ENCODE measurements around the gene CFDP1. TPM values are rescaled to one million over a fixed set of nuclear protein-coding genes. Genes with fewer than 3 reads are reported as not detected.

Gene CFDP1
- total RNA-seq, 1 experiment from 2014 or later: 77.6 TPM

GRCh38 chr16:75250089-75250808 lies 183.1 kb downstream of the CFDP1 start:
- 0 out of 2 replicates have a peak, but pooled peaks cover 3% of the 10 kb centered on the region for H3K36me3 ChIP-seq (ENCODE audit: control insufficient read depth, insufficient read depth, low read length)
- TF ChIP-seq, protein P1, sequence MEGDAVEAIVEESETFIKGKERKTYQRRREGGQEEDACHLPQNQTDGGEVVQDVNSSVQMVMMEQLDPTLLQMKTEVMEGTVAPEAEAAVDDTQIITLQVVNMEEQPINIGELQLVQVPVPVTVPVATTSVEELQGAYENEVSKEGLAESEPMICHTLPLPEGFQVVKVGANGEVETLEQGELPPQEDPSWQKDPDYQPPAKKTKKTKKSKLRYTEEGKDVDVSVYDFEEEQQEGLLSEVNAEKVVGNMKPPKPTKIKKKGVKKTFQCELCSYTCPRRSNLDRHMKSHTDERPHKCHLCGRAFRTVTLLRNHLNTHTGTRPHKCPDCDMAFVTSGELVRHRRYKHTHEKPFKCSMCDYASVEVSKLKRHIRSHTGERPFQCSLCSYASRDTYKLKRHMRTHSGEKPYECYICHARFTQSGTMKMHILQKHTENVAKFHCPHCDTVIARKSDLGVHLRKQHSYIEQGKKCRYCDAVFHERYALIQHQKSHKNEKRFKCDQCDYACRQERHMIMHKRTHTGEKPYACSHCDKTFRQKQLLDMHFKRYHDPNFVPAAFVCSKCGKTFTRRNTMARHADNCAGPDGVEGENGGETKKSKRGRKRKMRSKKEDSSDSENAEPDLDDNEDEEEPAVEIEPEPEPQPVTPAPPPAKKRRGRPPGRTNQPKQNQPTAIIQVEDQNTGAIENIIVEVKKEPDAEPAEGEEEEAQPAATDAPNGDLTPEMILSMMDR (IDR thresholded peaks at IDR 0.05; ENCODE audit: insufficient read depth in 1 of 2, low read depth in 1 of 2, low read length in 1 of 2, severe bottlenecking in 1 of 2, unreplicated experiment in 1 of 2): no peak
- peak overlapping the region; percentile 96 for H3K4me3 ChIP-seq (ENCODE audit: low read depth, low read length)
- H3K4me1 ChIP-seq: peaks cover 80% of the 10 kb centered on the region
- H3K27me3 Mint-ChIP-seq (ENCODE audit: insufficient read depth, unreplicated experiment): no peaks in the 10 kb centered on the region
- H3K4me3 Mint-ChIP-seq (ENCODE audit: unreplicated experiment): peak overlapping the region; percentile 96
- ChIA-PET POLR2A (interaction anchor here (0.6 to 1.7 kb wide), 4 partner anchors 16 to 127 kb away, joined by 3 to 7 read pairs (median 4); no protein-coding TSS in a partner anchor), CTCF (interaction anchor here (0.6 to 2.0 kb wide), 8 partner anchors 9 to 160 kb away, joined by 3 to 10 read pairs (median 4); no protein-coding TSS in a partner anchor)
- H3K27ac Mint-ChIP-seq (ENCODE audit: unreplicated experiment): peak overlapping the region; percentile 89
- no peaks in the 10 kb centered on the region for H3K9me3 ChIP-seq
- intact Hi-C loops (cut with micrococcal nuclease; ENCODE audit: unreplicated experiment): loop anchor here (5.0 kb wide), 1 partner anchor 137 kb away; no protein-coding TSS in a partner anchor
- H3K9me3 Mint-ChIP-seq (ENCODE audit: unreplicated experiment): no peaks in the 10 kb centered on the region
- no TSS peak for BruUV-seq (replicated peaks)
- H3K27me3 ChIP-seq (replicated peaks; ENCODE audit: control insufficient read depth, insufficient read depth, low read length): no peaks in the 10 kb centered on the region
- peaks cover 57% of the 10 kb centered on the region for H3K4me1 Mint-ChIP-seq (ENCODE audit: low read depth, unreplicated experiment)
- H3K36me3 Mint-ChIP-seq (ENCODE audit: insufficient read depth, unreplicated experiment): peaks cover 61% of the 10 kb centered on the region
- DNase-seq: no peak

DNA sequence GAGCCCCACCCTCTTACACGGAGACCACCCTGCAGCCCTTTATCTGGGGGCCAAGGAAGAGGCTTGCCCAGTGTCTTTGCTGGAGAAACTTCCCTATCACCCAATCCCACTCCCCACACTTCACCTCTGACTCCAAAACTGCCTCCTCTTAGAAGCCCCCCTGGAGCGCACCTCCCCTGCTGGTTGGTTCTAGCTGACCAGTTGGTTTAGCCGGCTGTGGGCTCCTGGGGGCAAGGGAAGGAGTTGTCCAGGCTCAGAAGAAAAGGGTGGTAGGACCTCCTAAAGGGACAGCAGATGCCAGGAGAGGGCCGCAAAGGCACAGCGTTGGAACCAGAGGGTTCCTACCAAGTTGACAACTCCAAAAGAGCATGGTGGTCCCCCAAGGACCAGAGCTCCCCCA lies 183.9 kb downstream of the CFDP1 start:
- Mint-ChIP-seq H3K4me3 (ENCODE audit: unreplicated experiment) (peak overlapping the region; percentile 96), H3K27me3 (ENCODE audit: insufficient read depth, unreplicated experiment) (no peaks in the 10 kb centered on the region), H3K27ac (ENCODE audit: unreplicated experiment) (peak overlapping the region; percentile 89), H3K36me3 (ENCODE audit: insufficient read depth, unreplicated experiment) (peaks cover 69% of the 10 kb centered on the region), H3K4me1 (ENCODE audit: low read depth, unreplicated experiment) (peaks cover 56% of the 10 kb centered on the region), H3K9me3 (ENCODE audit: unreplicated experiment) (no peaks in the 10 kb centered on the region)
- no peaks in the 10 kb centered on the region for H3K27me3 ChIP-seq (replicated peaks; ENCODE audit: control insufficient read depth, insufficient read depth, low read length)
- no peak for DNase-seq
- ChIA-PET CTCF (interaction anchor here (1.3 to 2.0 kb wide), 3 partner anchors 15 to 136 kb away, joined by 4 to 10 read pairs (median 9); no protein-coding TSS in a partner anchor), POLR2A (no interaction called here)
- intact Hi-C loops (cut with micrococcal nuclease; ENCODE audit: unreplicated experiment): no loop called here
- H3K4me1 ChIP-seq: peaks cover 83% of the 10 kb centered on the region
- no peaks in the 10 kb centered on the region for H3K9me3 ChIP-seq
- peaks cover 5% of the 10 kb centered on the region; the same call in 1 of the 2 replicates for H3K36me3 ChIP-seq (ENCODE audit: control insufficient read depth, insufficient read depth, low read length)
- BruUV-seq (replicated peaks): no TSS peak
- TF ChIP-seq, protein P1 (IDR thresholded peaks at IDR 0.05; ENCODE audit: insufficient read depth in 1 of 2, low read depth in 1 of 2, low read length in 1 of 2, severe bottlenecking in 1 of 2, unreplicated experiment in 1 of 2): no peak
- H3K4me3 ChIP-seq (ENCODE audit: low read depth, low read length): no peak overlapping the region

DNA sequence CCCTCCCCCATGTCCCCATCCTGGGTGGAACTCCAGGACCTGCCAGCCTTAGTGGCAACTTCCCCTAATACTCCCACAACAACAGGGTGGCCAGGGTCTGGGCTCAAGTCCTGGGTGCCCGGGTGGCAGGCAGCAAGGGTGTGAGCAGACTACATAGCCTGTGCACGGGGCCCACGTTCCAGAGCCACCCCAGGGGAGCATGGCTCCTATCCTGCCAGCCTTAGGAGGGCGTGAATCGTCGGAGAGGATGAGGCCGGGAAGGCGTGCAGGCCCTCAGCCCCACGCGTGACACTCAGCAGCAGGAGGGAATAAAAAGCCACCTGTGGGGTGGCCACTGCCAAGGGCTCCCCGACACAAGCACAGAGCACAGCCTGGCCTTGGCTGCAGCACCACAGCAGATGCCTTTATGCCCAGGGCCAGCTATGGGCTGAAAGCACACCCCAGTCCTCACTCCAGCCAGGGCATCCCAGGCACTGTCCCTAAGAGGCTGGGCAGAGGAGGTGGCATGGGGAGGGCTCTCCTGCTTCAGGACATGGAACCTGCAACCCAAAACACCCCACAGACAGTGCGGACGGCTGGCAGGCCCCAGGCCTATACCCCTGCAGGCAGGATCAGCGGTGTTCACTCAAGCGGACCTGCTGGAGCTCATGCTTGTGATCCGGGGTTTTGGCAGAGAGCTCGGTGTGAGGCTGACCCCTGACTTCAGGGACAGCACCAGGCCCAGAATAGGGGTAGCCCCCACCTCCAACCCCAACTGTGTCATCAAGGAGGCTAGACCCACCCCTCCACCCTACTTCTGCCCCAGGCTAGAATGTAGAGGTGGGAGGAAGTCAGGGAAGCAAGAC lies 184.5 kb downstream of the CFDP1 start:
- Histone ChIP-seq H3K36me3 (ENCODE audit: control insufficient read depth, insufficient read depth, low read length) (peaks cover 6% of the 10 kb centered on the region; the same call in 1 of the 2 replicates), H3K4me3 (ENCODE audit: low read depth, low read length) (no peak overlapping the region), H3K4me1 (peaks cover 82% of the 10 kb centered on the region), H3K27me3 (replicated peaks; ENCODE audit: control insufficient read depth, insufficient read depth, low read length) (no peaks in the 10 kb centered on the region), H3K9me3 (no peaks in the 10 kb centered on the region)
- ChIA-PET CTCF (interaction anchor here (1.0 to 2.0 kb wide), 2 partner anchors 14 to 15 kb away, joined by 4 to 9 read pairs; no protein-coding TSS in a partner anchor), POLR2A (no interaction called here)
- DNase-seq: no peak
- peak overlapping the region; percentile 95 for H3K27ac Mint-ChIP-seq (ENCODE audit: unreplicated experiment)
- intact Hi-C loops (cut with micrococcal nuclease; ENCODE audit: unreplicated experiment): no loop called here
- TF ChIP-seq, protein P1 (IDR thresholded peaks at IDR 0.05; ENCODE audit: insufficient read depth in 1 of 2, low read depth in 1 of 2, low read length in 1 of 2, severe bottlenecking in 1 of 2, unreplicated experiment in 1 of 2): no peak
- no peaks in the 10 kb centered on the region for H3K9me3 Mint-ChIP-seq (ENCODE audit: unreplicated experiment)
- H3K4me3 Mint-ChIP-seq (ENCODE audit: unreplicated experiment): no peak overlapping the region
- H3K27me3 Mint-ChIP-seq (ENCODE audit: insufficient read depth, unreplicated experiment): no peaks in the 10 kb centered on the region
- BruUV-seq (replicated peaks): no TSS peak
- H3K4me1 Mint-ChIP-seq (ENCODE audit: low read depth, unreplicated experiment): peaks cover 59% of the 10 kb centered on the region
- H3K36me3 Mint-ChIP-seq (ENCODE audit: insufficient read depth, unreplicated experiment): peaks cover 76% of the 10 kb centered on the region

All from Caco-2 (cell line).